Neural cell (in vitro differentiated cells): ENCODE results near the gene CTBP2. TPM values are rescaled to one million over a fixed set of nuclear protein-coding genes. Genes with fewer than 3 reads are reported as not detected.

Experiments
- H2AFZ ChIP-seq: fragments of 200-600, 300-800 bp; sonication (generic), shearing (Covaris generic); 2 replicates; pipeline ENCODE4 v1.6.0; 2014; ENCODE audit warnings: low read depth, mild to moderate bottlenecking, antibody characterized with exemption, low read length, moderate library complexity
- H3F3A ChIP-seq: fragments of 200-600 bp; shearing (Covaris generic); 2 replicates; pipeline ENCODE4 v1.6.1; 2016; ENCODE audit warnings: mild to moderate bottlenecking, moderate library complexity, mixed read lengths, antibody characterized with exemption, low read length; ENCODE audit not compliant: insufficient read depth, poor library complexity, severe bottlenecking
- H3K27ac ChIP-seq: fragments of 200-600, 300-800 bp; sonication (generic), shearing (Covaris generic); 2 replicates; pipeline ENCODE4 v1.5.1; 2014; ENCODE audit warnings: mild to moderate bottlenecking, low read length, moderate library complexity
- H3K27me3 ChIP-seq: fragments of 300-800, 200-600 bp; sonication (generic), shearing (Covaris generic); 2 replicates; pipeline ENCODE4 v1.6.0; 2014; ENCODE audit warnings: mild to moderate bottlenecking, low read depth, low read length, moderate library complexity; ENCODE audit not compliant: insufficient read depth
- H3K36me3 ChIP-seq: fragments of 300-800, 200-600 bp; sonication (generic), shearing (Covaris generic); 2 replicates; pipeline ENCODE4 v1.5.1; 2014; ENCODE audit warnings: mild to moderate bottlenecking, antibody characterized with exemption, low read length, moderate library complexity; ENCODE audit not compliant: insufficient read depth
- H3K4me2 ChIP-seq: fragments of 300-800, 200-600 bp; sonication (generic), shearing (Covaris generic); 2 replicates; pipeline ENCODE4 v1.6.0; 2014; ENCODE audit warnings: mild to moderate bottlenecking, low read length
- H3K4me3 ChIP-seq: fragments of 300-800, 200-600 bp; sonication (generic), shearing (Covaris generic); 2 replicates; pipeline ENCODE4 v1.5.1; 2014; ENCODE audit warnings: mild to moderate bottlenecking, low read length, moderate library complexity
- H3K79me2 ChIP-seq: fragments of 200-600 bp; shearing (Covaris generic); replicated peaks from 2 replicates; pipeline ENCODE4 v1.6.0; 2014; ENCODE audit warnings: mild to moderate bottlenecking, low read length, moderate library complexity; ENCODE audit not compliant: insufficient read depth
- H3K9ac ChIP-seq: fragments of 300-800, 200-600 bp; sonication (generic), shearing (Covaris generic); 2 replicates; pipeline ENCODE4 v1.6.1; 2016; ENCODE audit warnings: mild to moderate bottlenecking, low read length, mixed read lengths
- H3K9me2 ChIP-seq: fragments of 200-600 bp; shearing (Covaris generic); 2 replicates; pipeline ENCODE4 v1.6.1; 2016; ENCODE audit warnings: mild to moderate bottlenecking, low read length, mixed read lengths; ENCODE audit not compliant: insufficient read depth
- H3K9me3 ChIP-seq: fragments of 200-600, 300-800 bp; sonication (generic), shearing (Covaris generic); 2 replicates; pipeline ENCODE4 v1.6.1; 2016; ENCODE audit warnings: mild to moderate bottlenecking, mixed run types, low read length, moderate library complexity, mixed read lengths
- H4K20me1 ChIP-seq: fragments of 200-600 bp; shearing (Covaris generic); 2 replicates; pipeline ENCODE4 v1.6.1; 2016; ENCODE audit warnings: mild to moderate bottlenecking, mixed run types; ENCODE audit not compliant: insufficient read depth
- EP300 ChIP-seq: fragments of 450-650 bp; conservative IDR thresholded peaks from 2 replicates; pipeline ENCODE4 v1.6.1; 2014; ENCODE audit warnings: antibody characterized with exemption, mild to moderate bottlenecking, moderate library complexity; ENCODE audit not compliant: poor library complexity, severe bottlenecking
- EZH2 ChIP-seq: fragments of 200-600, 300-800 bp; shearing (Covaris generic), sonication (generic); IDR thresholded peaks from 2 replicates; pipeline ENCODE4 v1.6.1; 2014; ENCODE audit warnings: antibody characterized with exemption, low read length, borderline replicate concordance, mild to moderate bottlenecking; ENCODE audit not compliant: insufficient read depth, poor library complexity, severe bottlenecking
- MXI1 ChIP-seq: fragments of 450-650 bp; conservative IDR thresholded peaks from 2 replicates; pipeline ENCODE4 v1.6.1; 2014; ENCODE audit warnings: antibody characterized with exemption, mild to moderate bottlenecking; ENCODE audit not compliant: poor library complexity, severe bottlenecking
- POLR2AphosphoS5 ChIP-seq: IDR thresholded peaks from 2 replicates; pipeline ENCODE4 v1.6.1; 2012
- RAD21 ChIP-seq: fragments of 450-650 bp; conservative IDR thresholded peaks from 2 replicates; pipeline ENCODE4 v1.6.1; 2014; ENCODE audit warnings: antibody characterized with exemption, mild to moderate bottlenecking, moderate library complexity
- SMC3 ChIP-seq: fragments of 450-650 bp; conservative IDR thresholded peaks from 2 replicates; pipeline ENCODE4 v1.6.1; 2014; ENCODE audit warnings: antibody characterized with exemption, mild to moderate bottlenecking, moderate library complexity; ENCODE audit not compliant: poor library complexity
- TAF1 ChIP-seq: IDR thresholded peaks from 2 replicates; pipeline ENCODE4 v1.6.1; 2012; ENCODE audit warnings: low read depth
- polyA plus RNA-seq: library from polyadenylated mRNA; depleted of rRNA; stranded (reverse); fragments of >200 nt; gene quantifications from 2 replicates; pipeline ENCODE4 v1.2.3, GENCODE V29; 2014
- TF ChIP-seq, protein P1 (sequence below): fragments of 450-650 bp; IDR thresholded peaks from 2 replicates; pipeline ENCODE4 v1.5.1; 2014; ENCODE audit warnings: antibody characterized with exemption, mild to moderate bottlenecking, moderate library complexity; ENCODE audit not compliant: poor library complexity, severe bottlenecking
- TF ChIP-seq, protein P2 (sequence below): IDR thresholded peaks from 2 replicates; pipeline ENCODE4 v1.6.1; 2012; ENCODE audit warnings: borderline replicate concordance

The CTBP2 gene
- polyA plus RNA-seq, 1 donor from 2014 or later: 59.5 TPM

DNA sequence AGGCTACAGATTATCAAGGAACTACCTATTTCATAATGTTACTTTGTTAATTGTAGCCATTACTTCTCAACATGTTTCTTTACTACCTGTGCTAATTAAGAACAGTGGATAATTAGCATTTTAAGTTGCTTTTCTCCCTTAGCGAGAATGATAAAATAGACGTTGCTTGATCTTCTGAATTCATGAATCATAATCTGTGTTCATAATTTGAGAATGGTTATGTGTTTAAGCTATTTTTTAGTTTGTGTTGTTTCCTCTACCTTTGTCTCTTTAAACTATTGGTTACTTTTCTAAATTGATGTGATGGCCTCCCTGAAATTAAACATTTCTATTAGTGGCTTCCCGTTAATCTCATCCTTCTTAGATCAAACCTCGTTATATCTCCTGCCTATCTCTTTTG, 218.5 kb downstream of the CTBP2 start, which contains the start of gene ZRANB1:
ZRANB1 (plus strand) TSS at position 301 of the 400 bp plus-strand sequence. CDS start 371 bp downstream, outside the sequence.
- no peaks in the 10 kb centered on the region for H3K9me3 ChIP-seq
- H3K4me2 ChIP-seq: no peak within 1 kb of the TSS
- H2AFZ ChIP-seq: no peak within 1 kb of the TSS
- H3K27me3 ChIP-seq: no peaks in the 10 kb centered on the region
- TF ChIP-seq TAF1 (no peak), MXI1 (no peak), EZH2 (no peak), SMC3 (no peak), RAD21 (no peak), POLR2AphosphoS5 (no peak), EP300 (no peak)
- TF ChIP-seq, protein P1, sequence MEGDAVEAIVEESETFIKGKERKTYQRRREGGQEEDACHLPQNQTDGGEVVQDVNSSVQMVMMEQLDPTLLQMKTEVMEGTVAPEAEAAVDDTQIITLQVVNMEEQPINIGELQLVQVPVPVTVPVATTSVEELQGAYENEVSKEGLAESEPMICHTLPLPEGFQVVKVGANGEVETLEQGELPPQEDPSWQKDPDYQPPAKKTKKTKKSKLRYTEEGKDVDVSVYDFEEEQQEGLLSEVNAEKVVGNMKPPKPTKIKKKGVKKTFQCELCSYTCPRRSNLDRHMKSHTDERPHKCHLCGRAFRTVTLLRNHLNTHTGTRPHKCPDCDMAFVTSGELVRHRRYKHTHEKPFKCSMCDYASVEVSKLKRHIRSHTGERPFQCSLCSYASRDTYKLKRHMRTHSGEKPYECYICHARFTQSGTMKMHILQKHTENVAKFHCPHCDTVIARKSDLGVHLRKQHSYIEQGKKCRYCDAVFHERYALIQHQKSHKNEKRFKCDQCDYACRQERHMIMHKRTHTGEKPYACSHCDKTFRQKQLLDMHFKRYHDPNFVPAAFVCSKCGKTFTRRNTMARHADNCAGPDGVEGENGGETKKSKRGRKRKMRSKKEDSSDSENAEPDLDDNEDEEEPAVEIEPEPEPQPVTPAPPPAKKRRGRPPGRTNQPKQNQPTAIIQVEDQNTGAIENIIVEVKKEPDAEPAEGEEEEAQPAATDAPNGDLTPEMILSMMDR: no peak
- TF ChIP-seq, protein P2, sequence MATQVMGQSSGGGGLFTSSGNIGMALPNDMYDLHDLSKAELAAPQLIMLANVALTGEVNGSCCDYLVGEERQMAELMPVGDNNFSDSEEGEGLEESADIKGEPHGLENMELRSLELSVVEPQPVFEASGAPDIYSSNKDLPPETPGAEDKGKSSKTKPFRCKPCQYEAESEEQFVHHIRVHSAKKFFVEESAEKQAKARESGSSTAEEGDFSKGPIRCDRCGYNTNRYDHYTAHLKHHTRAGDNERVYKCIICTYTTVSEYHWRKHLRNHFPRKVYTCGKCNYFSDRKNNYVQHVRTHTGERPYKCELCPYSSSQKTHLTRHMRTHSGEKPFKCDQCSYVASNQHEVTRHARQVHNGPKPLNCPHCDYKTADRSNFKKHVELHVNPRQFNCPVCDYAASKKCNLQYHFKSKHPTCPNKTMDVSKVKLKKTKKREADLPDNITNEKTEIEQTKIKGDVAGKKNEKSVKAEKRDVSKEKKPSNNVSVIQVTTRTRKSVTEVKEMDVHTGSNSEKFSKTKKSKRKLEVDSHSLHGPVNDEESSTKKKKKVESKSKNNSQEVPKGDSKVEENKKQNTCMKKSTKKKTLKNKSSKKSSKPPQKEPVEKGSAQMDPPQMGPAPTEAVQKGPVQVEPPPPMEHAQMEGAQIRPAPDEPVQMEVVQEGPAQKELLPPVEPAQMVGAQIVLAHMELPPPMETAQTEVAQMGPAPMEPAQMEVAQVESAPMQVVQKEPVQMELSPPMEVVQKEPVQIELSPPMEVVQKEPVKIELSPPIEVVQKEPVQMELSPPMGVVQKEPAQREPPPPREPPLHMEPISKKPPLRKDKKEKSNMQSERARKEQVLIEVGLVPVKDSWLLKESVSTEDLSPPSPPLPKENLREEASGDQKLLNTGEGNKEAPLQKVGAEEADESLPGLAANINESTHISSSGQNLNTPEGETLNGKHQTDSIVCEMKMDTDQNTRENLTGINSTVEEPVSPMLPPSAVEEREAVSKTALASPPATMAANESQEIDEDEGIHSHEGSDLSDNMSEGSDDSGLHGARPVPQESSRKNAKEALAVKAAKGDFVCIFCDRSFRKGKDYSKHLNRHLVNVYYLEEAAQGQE: no peak
- no peaks in the 10 kb centered on the region for H4K20me1 ChIP-seq
- no peak within 1 kb of the TSS for H3K9ac ChIP-seq
- no peaks in the 10 kb centered on the region for H3F3A ChIP-seq
- no peak within 1 kb of the TSS for H3K4me3 ChIP-seq
- no peaks in the 10 kb centered on the region for H3K36me3 ChIP-seq
- H3K79me2 ChIP-seq: peaks cover 88% of the 10 kb centered on the region
- H3K9me2 ChIP-seq: no peaks in the 10 kb centered on the region
- H3K27ac ChIP-seq: no peak within 1 kb of the TSS

DNA sequence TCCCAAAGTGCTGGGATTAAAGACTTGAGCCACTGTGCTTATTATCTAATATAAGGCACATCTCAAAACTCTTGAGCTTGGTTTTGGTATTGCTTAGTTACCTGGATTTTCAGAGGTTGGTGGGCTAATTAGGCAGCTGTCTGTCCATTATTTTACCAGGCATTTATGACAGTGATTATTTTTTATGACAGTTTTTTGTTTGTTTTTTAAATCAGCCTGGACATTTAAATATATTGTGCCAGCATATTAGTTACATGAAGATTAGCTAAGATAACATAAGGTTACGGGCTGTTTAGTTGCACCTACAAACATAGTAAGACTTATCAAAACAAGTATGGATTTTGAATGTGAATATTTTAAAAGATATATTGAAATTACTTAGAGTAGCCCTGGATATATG, 221.1 kb downstream of the CTBP2 start:
- Histone ChIP-seq H3K79me2 (peaks cover 82% of the 10 kb centered on the region), H3F3A (no peaks in the 10 kb centered on the region), H3K36me3 (no peaks in the 10 kb centered on the region), H2AFZ (no peak overlapping the region), H3K9me2 (no peaks in the 10 kb centered on the region), H3K9me3 (no peaks in the 10 kb centered on the region), H4K20me1 (no peaks in the 10 kb centered on the region), H3K4me3 (no peak overlapping the region), H3K4me2 (no peak overlapping the region), H3K9ac (no peak overlapping the region), H3K27ac (no peak overlapping the region), H3K27me3 (no peaks in the 10 kb centered on the region)
- no peak for TF ChIP-seq EP300
- no peak for TF ChIP-seq TAF1
- TF ChIP-seq, protein P1: no peak
- TF ChIP-seq, protein P2: no peak
- no peak for TF ChIP-seq EZH2
- TF ChIP-seq MXI1: no peak
- TF ChIP-seq SMC3: no peak
- TF ChIP-seq RAD21: no peak
- no peak for TF ChIP-seq POLR2AphosphoS5
